GM21717 (cell line): ENCODE data around the gene CD36.
A peak's percentile ranks its signal among the peaks of the same experiment; 100 is the strongest.

Experiments used
- ATAC-seq: cut with Tn5 transposase; IDR thresholded peaks from one replicate; pipeline ENCODE4 v1.9.1; 2021; ENCODE audit warnings: mild to moderate bottlenecking, moderate library complexity; ENCODE audit not compliant: unreplicated experiment

The CD36 gene

DNA sequence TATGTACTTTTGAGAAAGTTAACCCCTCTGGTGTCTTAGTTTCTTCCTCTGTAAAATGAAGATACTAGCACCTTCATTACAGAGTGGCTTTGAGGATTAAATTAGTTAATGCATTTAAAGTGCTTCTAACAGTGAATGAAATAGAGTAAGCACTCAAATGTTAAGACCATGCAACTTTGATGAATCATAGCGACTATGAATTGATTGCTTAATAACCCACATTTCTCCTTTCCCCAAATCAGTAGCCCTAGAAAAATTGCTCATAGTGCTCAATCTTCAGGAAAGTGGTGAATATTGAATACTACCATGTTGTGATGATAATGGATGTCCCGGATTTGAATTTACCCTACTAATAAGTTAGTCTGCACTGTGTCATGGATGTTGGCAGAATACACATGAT, 48.1 kb downstream of the CD36 start:
- no peak for ATAC-seq

DNA sequence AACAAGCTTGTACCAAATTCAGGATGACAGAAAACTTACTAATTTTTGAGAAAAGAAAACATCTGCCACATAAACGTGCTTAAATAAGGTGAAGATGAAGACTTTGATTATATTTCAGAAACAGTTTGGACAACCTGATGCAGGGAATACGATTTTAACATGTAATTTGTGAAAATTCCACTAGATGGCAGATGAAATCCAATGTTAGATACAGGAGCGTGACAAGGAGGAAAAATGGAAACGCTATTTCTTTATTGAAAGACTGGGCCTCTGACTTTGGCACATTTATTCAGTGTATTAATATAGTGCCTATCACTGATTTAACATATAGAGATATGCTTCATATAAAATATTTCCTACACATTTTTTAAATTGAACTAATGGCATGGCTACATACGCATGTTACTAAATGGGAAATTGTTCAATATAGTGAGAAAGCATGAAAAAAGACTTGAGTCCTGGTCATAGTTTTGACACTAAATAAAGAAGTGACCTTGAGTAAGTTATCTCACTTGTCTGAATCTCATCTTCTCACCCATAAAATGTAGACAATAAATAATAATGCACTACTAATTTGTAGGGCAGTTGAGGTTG, 60.7 kb downstream of the CD36 start:
- peak; percentile 78 for ATAC-seq

DNA sequence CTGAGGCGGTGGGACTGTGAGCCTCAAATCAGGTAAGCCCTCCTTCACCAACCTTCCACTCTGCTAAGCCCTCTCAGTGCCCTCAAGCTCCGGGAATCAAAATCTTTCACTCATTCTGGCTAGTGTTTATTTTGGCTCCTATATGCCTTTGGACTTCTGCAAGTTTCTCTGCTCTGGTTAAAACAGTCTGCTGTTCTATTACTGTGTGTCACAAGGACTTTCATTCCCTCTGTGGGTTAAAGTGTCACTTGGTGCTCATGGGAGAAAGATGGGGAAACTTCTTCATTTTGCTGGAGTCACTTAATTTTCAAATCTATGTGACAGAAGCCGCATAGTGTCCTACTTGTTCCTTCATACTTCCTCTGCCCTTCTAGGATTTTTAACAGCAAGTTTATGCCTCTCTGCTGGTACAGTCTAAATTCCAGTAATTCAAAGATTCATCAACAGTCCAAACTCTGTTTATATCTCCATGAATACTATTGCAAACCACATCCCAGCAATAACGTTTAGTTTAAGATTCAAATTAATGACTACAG, 61.3 kb downstream of the CD36 start:
- ATAC-seq, result no peak

DNA sequence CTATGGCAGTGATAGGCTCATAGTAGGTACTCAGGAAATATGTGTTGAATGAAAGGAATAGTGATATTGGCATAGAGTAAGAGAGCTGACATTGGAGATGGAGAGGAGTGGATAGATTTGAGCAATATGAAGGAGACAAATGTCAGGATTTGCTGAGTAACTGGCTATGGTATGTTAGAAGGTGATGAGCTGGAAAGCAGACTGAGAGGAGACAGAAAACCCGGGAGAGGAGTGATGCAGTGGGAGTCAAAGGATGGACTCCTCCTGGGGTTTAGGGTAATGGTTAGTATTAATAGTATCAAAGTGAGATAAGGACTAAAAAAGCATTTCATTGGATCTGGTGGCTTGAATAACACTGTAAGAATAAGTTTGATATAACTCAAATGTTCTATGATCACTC, 64.8 kb downstream of the CD36 start:
- no peak for ATAC-seq

DNA sequence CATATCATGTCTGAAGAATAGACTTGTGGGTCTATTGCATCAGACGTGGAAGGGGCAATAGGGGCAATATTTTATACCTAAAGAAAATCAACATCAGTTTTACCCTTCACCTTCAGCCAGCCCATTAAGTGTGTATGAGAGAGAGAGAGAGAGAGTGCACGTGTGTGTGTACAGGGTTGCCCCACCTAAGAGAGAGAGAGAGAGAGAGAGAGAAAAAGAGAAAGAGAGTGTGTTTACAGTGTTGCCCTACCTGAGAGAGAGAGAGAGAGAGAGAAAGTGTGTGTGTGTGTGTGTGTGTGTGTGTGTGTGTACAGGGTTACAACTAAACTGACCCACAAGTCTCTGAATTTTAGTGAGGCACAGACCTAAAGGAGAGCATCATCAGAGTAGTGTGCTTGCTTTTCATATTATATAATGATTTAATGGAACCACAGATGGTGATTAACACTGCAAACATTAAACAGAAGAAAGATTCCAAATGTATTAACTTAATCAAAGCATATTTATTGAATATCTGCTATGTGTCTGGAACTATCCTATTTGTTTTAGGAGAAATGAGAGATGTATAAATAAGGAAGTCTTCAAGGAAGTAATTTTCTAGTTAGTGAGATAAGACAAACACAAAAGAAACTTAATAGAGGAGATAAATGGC, 66.8 kb downstream of the CD36 start:
- no peak for ATAC-seq

DNA sequence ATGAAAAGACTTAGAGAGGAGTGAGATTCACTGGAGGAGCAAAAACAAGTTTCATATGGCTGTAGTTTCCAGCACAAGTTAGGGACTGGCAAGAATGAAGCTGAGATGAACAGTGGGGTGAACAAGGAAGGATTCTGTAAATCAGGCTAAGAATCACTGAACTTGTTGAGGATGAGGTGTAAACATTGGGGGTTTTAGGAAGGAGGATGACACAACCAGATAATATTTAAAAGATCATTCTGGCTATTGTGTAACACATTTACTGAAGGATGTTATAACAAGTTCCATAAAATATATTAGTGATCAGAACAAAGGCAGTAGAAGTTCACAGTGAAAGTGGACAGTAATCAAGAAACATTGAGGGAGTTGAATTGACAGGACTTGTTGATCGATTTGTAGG, 68.9 kb downstream of the CD36 start:
- no peak for ATAC-seq

DNA sequence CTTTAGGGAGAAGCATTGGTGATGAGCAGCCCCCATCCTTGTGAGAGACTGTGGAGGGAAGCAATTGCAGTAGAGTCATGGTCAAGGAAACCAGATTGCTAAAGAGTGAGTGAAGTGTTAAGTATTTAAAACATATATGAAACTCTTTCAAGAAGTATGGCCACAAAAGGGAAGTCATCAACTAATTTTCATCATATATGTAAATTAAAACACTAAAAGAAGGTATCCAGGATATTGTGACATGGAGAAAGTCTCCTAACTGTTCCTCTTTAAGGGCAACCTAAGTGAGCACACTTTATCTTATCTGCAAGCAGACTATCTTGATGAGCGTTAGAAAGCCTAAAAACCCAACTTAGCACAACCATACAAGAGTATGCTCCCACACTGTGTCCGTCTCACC, 69.7 kb downstream of the CD36 start:
- ATAC-seq, result no peak

DNA sequence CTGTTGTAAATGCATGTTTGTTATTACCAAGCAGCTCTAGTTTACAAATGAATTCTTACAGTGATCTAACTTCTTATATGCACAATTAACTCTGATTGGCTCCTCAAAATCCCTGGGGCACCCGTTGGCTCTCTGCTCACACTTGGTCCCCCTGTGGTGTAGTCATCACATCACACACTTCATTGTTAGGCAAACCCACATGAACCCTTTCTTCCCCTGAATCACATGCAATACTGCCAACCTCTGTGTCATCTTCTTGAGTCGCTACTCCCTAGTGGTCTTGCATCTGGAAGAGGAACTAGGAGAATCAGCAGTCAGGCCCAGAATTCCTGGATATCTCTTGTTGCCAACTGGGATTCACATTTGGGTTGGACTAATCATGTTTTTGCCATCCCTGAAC, 73.1 kb downstream of the CD36 start:
- no peak for ATAC-seq

DNA sequence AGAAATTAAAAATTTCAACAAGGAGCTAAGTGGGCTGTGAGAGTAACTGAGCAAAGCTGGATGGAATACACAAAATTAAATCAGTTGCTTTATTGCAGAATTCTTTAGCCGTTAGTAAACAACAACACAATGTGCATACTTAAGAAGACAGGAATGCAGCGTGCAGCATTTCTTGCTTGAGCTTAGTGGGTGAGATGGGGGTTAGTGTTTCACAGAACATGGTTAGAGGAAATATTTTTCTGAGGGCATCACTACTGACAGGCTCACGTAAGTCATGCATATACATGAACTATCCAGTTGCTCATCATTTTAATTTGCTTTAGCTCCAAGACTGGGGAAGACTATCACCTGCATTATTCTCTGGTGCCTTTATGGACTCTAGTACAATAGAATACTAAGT, 80.8 kb downstream of the CD36 start:
- no peak for ATAC-seq

DNA sequence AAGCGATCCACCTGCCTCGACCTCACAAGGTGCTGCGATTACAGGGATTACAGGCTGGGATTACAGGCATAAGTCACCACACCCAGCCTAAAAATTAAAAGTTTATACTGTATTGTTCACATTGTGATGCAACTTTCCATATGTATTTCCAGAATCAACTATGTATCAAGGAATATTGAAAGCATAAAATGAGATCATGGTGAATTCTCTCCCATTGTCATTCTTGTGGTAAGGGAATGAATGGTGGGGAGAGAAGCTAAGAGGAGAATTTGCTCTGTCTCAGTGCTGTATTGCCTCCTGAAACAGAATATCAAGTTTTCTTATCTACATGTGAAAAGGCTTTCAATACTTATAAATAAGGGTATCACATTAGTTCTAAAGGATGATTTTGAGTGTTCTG, 81.7 kb downstream of the CD36 start:
- no peak for ATAC-seq

DNA sequence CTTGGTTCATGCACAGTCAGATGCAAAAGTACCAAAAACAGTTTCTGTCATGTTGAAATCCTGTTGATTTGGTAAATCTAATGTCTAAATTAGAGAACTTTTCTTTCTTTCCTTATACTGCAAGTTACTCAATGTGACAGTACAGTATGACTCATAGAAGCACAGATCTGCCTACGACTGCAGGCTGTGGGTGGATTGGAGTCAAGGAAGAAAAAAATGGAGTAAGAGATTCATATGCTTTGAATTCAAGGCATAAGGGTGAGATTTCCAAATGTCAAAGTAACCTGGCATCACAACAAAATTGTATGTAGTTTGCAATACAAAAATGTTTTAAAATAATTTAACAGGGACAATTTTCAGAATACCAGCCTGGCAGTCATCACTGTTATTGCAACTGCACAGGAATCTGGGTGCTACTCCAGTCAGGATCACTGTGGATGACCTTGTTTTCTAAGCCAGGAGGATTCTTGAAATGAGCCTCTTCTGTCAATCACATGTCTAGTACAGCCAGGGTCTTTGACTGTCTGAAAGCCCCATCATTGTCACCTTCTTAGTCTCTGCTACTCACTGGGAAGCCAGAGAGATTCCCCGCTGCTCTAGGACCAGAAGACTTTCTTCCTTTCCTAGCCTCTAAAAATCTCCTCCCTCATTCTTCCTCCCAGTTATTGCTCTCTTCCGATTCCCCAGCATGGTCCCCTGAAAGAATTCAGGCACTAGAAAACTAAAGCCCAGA, 83.6 kb downstream of the CD36 start:
- no peak for ATAC-seq

DNA sequence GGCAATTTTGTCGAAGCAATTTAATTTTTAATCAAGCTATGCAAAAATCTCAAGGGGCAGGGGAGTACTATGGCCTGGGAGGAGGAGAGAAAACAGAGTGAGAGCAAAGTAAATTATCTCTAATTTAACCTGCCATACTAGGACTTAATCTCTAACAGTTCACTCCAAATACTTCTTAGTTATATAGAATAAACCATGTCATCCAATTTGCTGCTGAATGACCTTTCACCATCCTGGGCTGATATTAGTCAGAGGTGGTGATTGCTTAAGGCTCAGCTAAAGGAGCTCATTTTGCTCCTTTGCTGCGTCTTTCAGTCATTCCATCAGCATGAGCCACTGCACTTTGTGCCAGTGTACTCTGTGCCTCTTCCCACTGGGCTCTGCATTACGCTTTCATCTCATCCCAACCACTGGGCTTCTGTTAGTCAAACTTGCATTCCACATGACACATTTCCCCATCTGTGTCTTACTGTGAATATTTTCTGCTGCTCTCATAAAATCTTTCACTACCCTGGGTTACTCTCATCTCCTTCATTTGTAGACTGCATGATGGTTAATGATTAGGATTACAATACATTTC, 84.3 kb downstream of the CD36 start:
- ATAC-seq, result no peak

DNA sequence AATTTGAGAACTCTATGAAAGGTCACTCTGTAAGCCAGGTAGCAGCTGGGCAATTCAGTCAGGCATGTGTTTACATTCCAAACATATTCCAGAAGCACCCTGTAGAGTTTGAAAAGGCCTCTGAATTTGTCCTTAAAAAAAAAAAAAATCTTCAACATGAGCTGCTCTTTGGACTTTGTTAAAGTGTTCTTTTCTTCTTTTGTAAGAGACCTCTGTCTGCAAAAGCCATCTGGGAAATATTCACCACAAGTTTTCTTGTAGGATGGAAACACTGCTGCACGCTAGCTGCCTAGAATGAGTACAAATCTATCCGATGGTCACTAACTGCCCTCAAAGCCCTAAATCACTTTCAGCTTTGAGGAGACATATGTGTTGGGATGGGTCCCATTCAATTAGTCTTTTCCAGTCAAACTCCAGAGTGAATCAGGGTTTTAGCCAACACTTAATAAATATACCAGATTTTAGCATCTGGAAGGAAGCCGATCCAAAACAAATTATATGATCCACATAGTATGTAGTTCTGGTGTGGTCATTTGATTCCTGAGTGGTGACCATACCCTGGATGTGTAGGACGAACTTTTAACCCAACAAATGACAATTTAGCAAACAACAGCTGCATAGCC, 85.9 kb downstream of the CD36 start:
- no peak for ATAC-seq

DNA sequence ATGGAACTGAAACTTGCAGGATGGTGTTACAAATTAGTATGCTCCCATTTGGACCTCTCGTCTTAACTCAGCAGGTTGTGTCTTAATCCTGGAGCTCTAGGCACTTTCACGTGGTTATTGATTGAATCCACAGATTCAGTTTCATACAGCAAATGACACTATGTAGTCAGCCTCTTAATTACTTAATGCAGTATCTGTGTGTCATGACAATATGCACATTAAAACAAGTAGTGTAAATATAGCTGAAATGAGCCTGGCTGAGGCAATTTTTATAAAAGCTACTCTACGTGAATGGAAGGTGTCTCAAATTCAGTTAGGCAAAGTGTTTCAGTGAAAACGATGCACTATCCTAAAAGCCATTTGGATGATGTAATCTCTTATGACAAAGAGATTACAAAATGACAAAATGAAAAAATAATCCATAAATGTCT, 86.8 kb downstream of the CD36 start:
- ATAC-seq, result no peak
